Fibroblast of villous mesenchyme (primary cell): ENCODE measurements around the gene PIR. TPM values are rescaled to one million over a fixed set of nuclear protein-coding genes. Genes with fewer than 3 reads are reported as not detected.

Experiments
- DNase-seq: peaks from one replicate; pipeline ENCODE4 v3.0.0-alpha.2; 2010; ENCODE audit warnings: low read depth
- H3K4me3 ChIP-seq: 2 replicates; pipeline ENCODE4 v1.5.1; 2011; ENCODE audit warnings: low read depth, mild to moderate bottlenecking, low read length
- total RNA-seq: library from RNA; depleted of rRNA; stranded (reverse); fragments of >200 nt; gene quantifications from 2 replicates; pipeline ENCODE4 v1.2.3, GENCODE V29; 2012
- TF ChIP-seq, protein P1 (sequence below): IDR thresholded peaks from 2 replicates; pipeline ENCODE4 v1.5.1; 2012; ENCODE audit warnings: low read depth, mild to moderate bottlenecking, low read length; ENCODE audit not compliant: insufficient read depth

PIR gene
- total RNA-seq, 1 donor: 17.7 TPM

DNA sequence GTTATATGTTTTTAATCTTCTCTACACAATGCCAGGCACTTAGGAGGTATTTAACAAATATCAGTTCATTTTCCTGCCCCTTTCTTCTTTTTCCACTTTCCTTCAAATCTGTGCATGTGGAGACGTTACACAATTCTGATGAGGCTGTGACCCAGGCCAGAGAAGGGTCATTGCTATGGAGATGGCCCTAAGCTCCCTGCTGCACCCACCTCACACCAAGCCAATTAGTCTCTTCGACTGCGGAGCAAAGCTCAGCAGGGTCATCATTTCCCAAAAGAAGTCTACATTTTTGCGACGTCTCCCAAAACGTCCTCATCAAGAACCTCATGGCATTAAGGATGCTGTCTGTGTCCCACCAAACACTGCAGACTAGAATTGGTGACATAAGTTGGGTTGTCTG lies 80.0 kb downstream of the PIR start:
- H3K4me3 ChIP-seq: no peak overlapping the region
- TF ChIP-seq, protein P1, sequence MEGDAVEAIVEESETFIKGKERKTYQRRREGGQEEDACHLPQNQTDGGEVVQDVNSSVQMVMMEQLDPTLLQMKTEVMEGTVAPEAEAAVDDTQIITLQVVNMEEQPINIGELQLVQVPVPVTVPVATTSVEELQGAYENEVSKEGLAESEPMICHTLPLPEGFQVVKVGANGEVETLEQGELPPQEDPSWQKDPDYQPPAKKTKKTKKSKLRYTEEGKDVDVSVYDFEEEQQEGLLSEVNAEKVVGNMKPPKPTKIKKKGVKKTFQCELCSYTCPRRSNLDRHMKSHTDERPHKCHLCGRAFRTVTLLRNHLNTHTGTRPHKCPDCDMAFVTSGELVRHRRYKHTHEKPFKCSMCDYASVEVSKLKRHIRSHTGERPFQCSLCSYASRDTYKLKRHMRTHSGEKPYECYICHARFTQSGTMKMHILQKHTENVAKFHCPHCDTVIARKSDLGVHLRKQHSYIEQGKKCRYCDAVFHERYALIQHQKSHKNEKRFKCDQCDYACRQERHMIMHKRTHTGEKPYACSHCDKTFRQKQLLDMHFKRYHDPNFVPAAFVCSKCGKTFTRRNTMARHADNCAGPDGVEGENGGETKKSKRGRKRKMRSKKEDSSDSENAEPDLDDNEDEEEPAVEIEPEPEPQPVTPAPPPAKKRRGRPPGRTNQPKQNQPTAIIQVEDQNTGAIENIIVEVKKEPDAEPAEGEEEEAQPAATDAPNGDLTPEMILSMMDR: no peak
- no peak for DNase-seq

DNA sequence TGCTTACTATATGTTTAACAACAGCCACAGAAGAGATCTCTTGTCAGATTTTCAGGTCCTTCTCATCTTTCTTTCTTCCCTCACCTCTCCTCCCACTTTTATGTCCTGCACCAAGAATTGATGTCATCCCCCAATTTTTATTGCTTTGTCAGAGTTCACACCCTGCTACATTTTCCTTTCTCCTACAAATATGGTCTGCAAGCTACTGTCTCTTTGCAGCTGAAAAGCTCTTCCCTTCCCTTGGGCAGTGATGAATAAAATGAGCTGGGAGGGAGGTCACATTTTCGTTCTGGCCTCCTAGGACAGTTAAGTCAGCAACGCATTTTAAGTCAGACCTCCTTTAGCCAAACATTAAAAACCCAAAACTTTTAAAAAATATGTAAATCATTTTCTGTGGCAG lies 82.2 kb downstream of the PIR start:
- TF ChIP-seq, protein P1: no peak
- no peak for DNase-seq
- H3K4me3 ChIP-seq: no peak overlapping the region

DNA sequence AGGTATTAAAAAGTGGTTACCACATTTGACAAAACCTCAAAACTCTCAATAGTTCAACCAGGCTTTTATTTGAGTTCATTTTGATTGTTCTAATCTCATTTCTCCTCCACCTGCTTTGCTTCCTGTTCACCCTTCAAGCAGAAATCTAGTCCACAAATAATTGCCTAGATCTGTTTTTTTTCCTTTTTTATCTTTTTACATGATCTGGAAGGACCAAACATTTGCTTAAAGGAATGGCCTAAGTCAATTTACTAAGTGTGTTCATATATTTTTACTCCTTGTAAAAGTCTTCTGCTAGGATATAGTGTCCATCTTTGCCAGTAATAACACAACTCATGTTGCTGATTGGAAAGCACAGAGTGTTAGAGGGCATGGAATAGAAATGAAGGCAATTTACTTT lies 82.7 kb downstream of the PIR start:
- TF ChIP-seq, protein P1: no peak
- DNase-seq: no peak
- no peak overlapping the region for H3K4me3 ChIP-seq

DNA sequence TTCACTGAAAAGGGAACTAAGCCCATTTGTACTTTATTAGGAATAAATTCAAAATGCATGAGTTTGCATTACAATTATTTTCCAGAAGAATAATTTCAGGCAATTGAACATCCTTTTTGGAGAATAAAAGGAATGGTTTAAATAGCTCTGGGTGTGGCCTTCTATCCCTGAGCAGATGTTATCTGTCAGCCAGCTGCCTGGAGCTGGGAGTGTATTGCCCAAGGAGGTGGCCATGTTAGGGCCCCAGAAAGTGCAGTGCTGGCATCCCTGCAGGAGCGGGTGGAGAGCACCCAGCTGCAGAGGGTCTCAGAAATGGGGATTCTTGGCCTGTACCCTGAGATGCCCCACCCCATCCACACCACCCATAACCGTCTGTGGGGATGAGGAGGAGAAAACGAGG lies 87.3 kb downstream of the PIR start:
- no peak overlapping the region for H3K4me3 ChIP-seq
- peak; percentile 37 for DNase-seq
- TF ChIP-seq, protein P1: no peak

- TF ChIP-seq, protein P1: no peak
- H3K4me3 ChIP-seq: no peak overlapping the region
- DNase-seq: peak; percentile 75
Measured at GRCh38 chrX:15404401-15405096, 88.6 kb downstream of the PIR start.

DNA sequence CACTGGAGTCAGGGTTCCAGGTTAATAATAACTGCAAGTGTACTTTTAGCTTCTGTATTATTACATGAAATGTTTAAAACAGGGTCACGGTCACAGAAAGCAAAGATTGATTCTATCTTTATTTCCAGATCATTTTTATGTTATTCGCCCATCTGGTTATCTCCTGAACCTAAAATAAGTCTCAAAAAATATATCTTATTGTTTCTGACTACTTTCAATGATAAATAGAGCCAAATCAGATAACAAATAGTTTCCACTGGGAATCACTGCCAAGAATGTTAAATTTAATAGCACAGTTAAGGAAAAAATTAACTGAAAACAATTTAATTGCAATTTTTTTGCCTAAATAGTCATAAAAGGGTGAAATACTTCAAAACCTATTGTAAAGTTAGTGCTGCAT lies 91.8 kb downstream of the PIR start:
- no peak overlapping the region for H3K4me3 ChIP-seq
- no peak for DNase-seq
- TF ChIP-seq, protein P1: no peak

GRCh38 chrX:15399962-15400391 lies 93.2 kb downstream of the PIR start:
- H3K4me3 ChIP-seq: no peak overlapping the region
- TF ChIP-seq, protein P1: no peak
- DNase-seq: peak; percentile 25
